ENCODE data around the gene STAT1.
"Not testable (repeated sequence)": the region's sequence is repeated elsewhere in the genome, so short reads cannot be mapped to it uniquely, and the experiment has no call there.

The STAT1 gene

GRCh38 chr2:190972846-190973245, 41.1 kb downstream of the STAT1 start:
- DNase-seq (ENCODE audit: low spot score in 2 of 2) (no peak), ATAC-seq (no peak)
- H3K36me3 Mint-ChIP-seq, result peaks cover 100% of the 10 kb centered on the region
- H3K4me1 Mint-ChIP-seq, result peaks cover 11% of the 10 kb centered on the region
- H3K9me3 Mint-ChIP-seq, result no peaks in the 10 kb centered on the region
- no peak overlapping the region for H3K27ac Mint-ChIP-seq
- H3K4me3 Mint-ChIP-seq, result no peak overlapping the region

- H3K4me1 Mint-ChIP-seq, result peaks cover 13% of the 10 kb centered on the region
- H3K36me3 Mint-ChIP-seq, result peaks cover 100% of the 10 kb centered on the region
- ATAC-seq, result no peak
- H3K9me3 Mint-ChIP-seq, result no peaks in the 10 kb centered on the region
- H3K4me3 Mint-ChIP-seq, result no peak overlapping the region
- H3K27ac Mint-ChIP-seq, result no peak overlapping the region
- DNase-seq (ENCODE audit: low spot score in 2 of 2), result no peak
These were observed 41.8 kb downstream of the STAT1 start for GRCh38 chr2:190972213-190972612.

- no peak overlapping the region for H3K4me3 Mint-ChIP-seq
- no peak for DNase-seq (ENCODE audit: low spot score in 2 of 2)
- H3K36me3 Mint-ChIP-seq, result peaks cover 98% of the 10 kb centered on the region
- H3K9me3 Mint-ChIP-seq, result no peaks in the 10 kb centered on the region
- ATAC-seq, result peak; percentile 24
- peaks cover 6% of the 10 kb centered on the region for H3K4me1 Mint-ChIP-seq
- H3K27ac Mint-ChIP-seq, result peak overlapping the region; percentile 90
These were observed 43.0 kb downstream of the STAT1 start for GRCh38 chr2:190970873-190971506.

GRCh38 chr2:190970160-190970559, 43.8 kb downstream of the STAT1 start:
- Mint-ChIP-seq H3K9me3 (no peaks in the 10 kb centered on the region), H3K36me3 (peaks cover 98% of the 10 kb centered on the region), H3K27ac (peak overlapping the region; percentile 90), H3K4me3 (no peak overlapping the region), H3K4me1 (peaks cover 6% of the 10 kb centered on the region)
- no peak for ATAC-seq
- DNase-seq (ENCODE audit: low spot score in 2 of 2), result no peak

- peaks cover 98% of the 10 kb centered on the region for H3K36me3 Mint-ChIP-seq
- no peaks in the 10 kb centered on the region for H3K9me3 Mint-ChIP-seq
- DNase-seq (ENCODE audit: low spot score in 2 of 2), result no peak
- no peak overlapping the region for H3K4me3 Mint-ChIP-seq
- ATAC-seq, result no peak
- peak overlapping the region; percentile 73 for H3K27ac Mint-ChIP-seq
- H3K4me1 Mint-ChIP-seq, result peaks cover 14% of the 10 kb centered on the region
These were observed 45.4 kb downstream of the STAT1 start for GRCh38 chr2:190968522-190968921.

- Mint-ChIP-seq H3K9me3 (no peaks in the 10 kb centered on the region), H3K4me3 (no peak overlapping the region), H3K27ac (peak overlapping the region; percentile 69), H3K36me3 (peaks cover 98% of the 10 kb centered on the region), H3K4me1 (peaks cover 14% of the 10 kb centered on the region)
- ATAC-seq, result no peak
- no peak for DNase-seq (ENCODE audit: low spot score in 2 of 2)
These were observed 48.3 kb downstream of the STAT1 start for GRCh38 chr2:190965580-190966222.

- ATAC-seq (peak; percentile 54), DNase-seq (ENCODE audit: low spot score in 2 of 2) (no peak)
- H3K4me3 Mint-ChIP-seq, result peak overlapping the region; percentile 23
- peaks cover 15% of the 10 kb centered on the region for H3K4me1 Mint-ChIP-seq
- peaks cover 93% of the 10 kb centered on the region for H3K36me3 Mint-ChIP-seq
- H3K9me3 Mint-ChIP-seq, result no peaks in the 10 kb centered on the region
- peak overlapping the region; percentile 69 for H3K27ac Mint-ChIP-seq
These were observed 49.7 kb downstream of the STAT1 start for GRCh38 chr2:190964170-190964795.

- Mint-ChIP-seq H3K4me1 (peaks cover 26% of the 10 kb centered on the region), H3K36me3 (peaks cover 86% of the 10 kb centered on the region), H3K27ac (peak overlapping the region; percentile 69), H3K4me3 (no peak overlapping the region), H3K9me3 (no peaks in the 10 kb centered on the region)
- DNase-seq (ENCODE audit: low spot score in 2 of 2), result no peak
- no peak for ATAC-seq
These were observed 50.9 kb downstream of the STAT1 start for GRCh38 chr2:190963088-190963487.

- peaks cover 85% of the 10 kb centered on the region for H3K36me3 Mint-ChIP-seq
- ATAC-seq (peak; percentile 28), DNase-seq (ENCODE audit: low spot score in 2 of 2) (no peak)
- no peak overlapping the region for H3K27ac Mint-ChIP-seq
- no peaks in the 10 kb centered on the region for H3K9me3 Mint-ChIP-seq
- peaks cover 23% of the 10 kb centered on the region for H3K4me1 Mint-ChIP-seq
- no peak overlapping the region for H3K4me3 Mint-ChIP-seq
These were observed 52.0 kb downstream of the STAT1 start for GRCh38 chr2:190961918-190962487.

- H3K9me3 Mint-ChIP-seq; ATAC-seq; H3K4me3 Mint-ChIP-seq; DNase-seq (ENCODE audit: low spot score in 2 of 2): not testable (repeated sequence)
- H3K36me3 Mint-ChIP-seq, result peaks cover 82% of the 10 kb centered on the region
- H3K27ac Mint-ChIP-seq, result peak overlapping the region; percentile 5
- peaks cover 23% of the 10 kb centered on the region for H3K4me1 Mint-ChIP-seq
These were observed 52.9 kb downstream of the STAT1 start for GRCh38 chr2:190961117-190961516.

GRCh38 chr2:190959911-190960788, 53.8 kb downstream of the STAT1 start:
- DNase-seq (ENCODE audit: low spot score in 2 of 2), result no peak
- peak overlapping the region; percentile 5 for H3K27ac Mint-ChIP-seq
- H3K36me3 Mint-ChIP-seq, result peaks cover 78% of the 10 kb centered on the region
- H3K4me3 Mint-ChIP-seq, result no peak overlapping the region
- peaks cover 5% of the 10 kb centered on the region for H3K9me3 Mint-ChIP-seq
- H3K4me1 Mint-ChIP-seq, result peaks cover 23% of the 10 kb centered on the region
- no peak for ATAC-seq

GRCh38 chr2:190953257-190953656, 60.7 kb downstream of the STAT1 start:
- Mint-ChIP-seq H3K36me3 (peaks cover 21% of the 10 kb centered on the region), H3K4me3 (no peak overlapping the region), H3K27ac (no peak overlapping the region), H3K9me3 (peaks cover 5% of the 10 kb centered on the region), H3K4me1 (peaks cover 3% of the 10 kb centered on the region)
- no peak for ATAC-seq
- DNase-seq (ENCODE audit: low spot score in 2 of 2), result no peak

GRCh38 chr2:190950566-190950991, 63.4 kb downstream of the STAT1 start:
- no peaks in the 10 kb centered on the region for H3K9me3 Mint-ChIP-seq
- no peak overlapping the region for H3K27ac Mint-ChIP-seq
- H3K4me1 Mint-ChIP-seq, result peaks cover 7% of the 10 kb centered on the region
- peaks cover 1% of the 10 kb centered on the region for H3K36me3 Mint-ChIP-seq
- ATAC-seq (peak; percentile 38), DNase-seq (ENCODE audit: low spot score in 2 of 2) (no peak)
- no peak overlapping the region for H3K4me3 Mint-ChIP-seq

- Mint-ChIP-seq H3K4me1 (peaks cover 7% of the 10 kb centered on the region), H3K36me3 (peaks cover 17% of the 10 kb centered on the region), H3K27ac (no peak overlapping the region), H3K9me3 (no peaks in the 10 kb centered on the region), H3K4me3 (no peak overlapping the region)
- ATAC-seq (peak; percentile 73), DNase-seq (ENCODE audit: low spot score in 2 of 2) (no peak)
These were observed 65.3 kb downstream of the STAT1 start for GRCh38 chr2:190948671-190949070.

All from stimulated activated effector memory CD8-positive, alpha-beta T cell treated with anti-CD3 and anti-CD28 coated beads, Interleukin-12 subunit alpha, Interleukin-12 subunit beta, amount 100 ng/mL, for 72 hours (primary cell).